COR-L47 (cell line): ENCODE results near the gene ANKRD39.
A peak's percentile ranks its signal among the peaks of the same experiment; 100 is the strongest.
"Not testable (repeated sequence)": the region's sequence is repeated elsewhere in the genome, so short reads cannot be mapped to it uniquely, and the experiment has no call there.

Experiments
- DNase-seq: peaks from one replicate; lab custom pipeline; 2025; lab: John Stamatoyannopoulos, UW

ANKRD39 gene, protein sequence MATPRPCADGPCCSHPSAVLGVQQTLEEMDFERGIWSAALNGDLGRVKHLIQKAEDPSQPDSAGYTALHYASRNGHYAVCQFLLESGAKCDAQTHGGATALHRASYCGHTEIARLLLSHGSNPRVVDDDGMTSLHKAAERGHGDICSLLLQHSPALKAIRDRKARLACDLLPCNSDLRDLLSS

DNA sequence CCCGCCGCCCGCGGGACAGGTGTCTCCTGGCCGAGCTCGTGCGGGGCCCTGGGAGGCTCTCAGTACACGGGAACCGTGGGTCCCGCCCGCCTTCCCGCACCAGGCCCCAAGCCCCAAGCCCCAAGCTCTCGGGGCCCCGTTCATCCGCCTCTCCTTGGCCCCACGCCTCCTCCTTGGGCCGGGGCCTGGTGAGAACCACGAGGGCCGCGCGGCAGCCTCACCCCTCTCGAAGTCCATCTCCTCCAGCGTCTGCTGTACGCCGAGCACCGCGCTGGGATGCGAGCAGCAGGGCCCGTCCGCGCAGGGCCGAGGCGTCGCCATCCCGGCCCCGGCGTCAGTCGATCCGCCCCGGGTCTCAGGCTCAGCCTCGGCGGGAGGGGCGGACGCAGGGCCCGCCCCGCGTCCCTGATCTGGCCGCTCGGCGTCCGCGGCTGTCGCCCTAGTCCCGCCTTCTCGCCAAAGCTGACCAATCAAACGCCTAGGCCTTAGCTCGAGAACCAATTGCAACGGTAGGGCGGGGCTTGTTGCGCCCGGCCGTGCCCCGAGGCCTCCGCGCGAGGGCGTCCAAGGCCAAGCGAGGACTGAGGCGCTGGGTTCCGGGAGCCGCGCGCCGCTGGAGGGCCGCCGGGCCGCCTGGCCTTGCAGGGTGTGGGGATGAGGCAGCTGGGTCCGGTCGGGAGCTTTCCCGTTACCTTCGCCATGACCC, at the start of gene ANKRD39:
ANKRD39 (minus strand) TSS at position 350 of the 706 bp plus-strand sequence; CDS start at position 321, 29 bp downstream.
- DNase-seq, result peak; percentile 98

GRCh38 chr2:96906729-96907114, 48.9 kb upstream of the ANKRD39 start:
- DNase-seq, result no peak

- no peak for DNase-seq
Measured at GRCh38 chr2:96903815-96904214, 46.0 kb upstream of the ANKRD39 start.

DNA sequence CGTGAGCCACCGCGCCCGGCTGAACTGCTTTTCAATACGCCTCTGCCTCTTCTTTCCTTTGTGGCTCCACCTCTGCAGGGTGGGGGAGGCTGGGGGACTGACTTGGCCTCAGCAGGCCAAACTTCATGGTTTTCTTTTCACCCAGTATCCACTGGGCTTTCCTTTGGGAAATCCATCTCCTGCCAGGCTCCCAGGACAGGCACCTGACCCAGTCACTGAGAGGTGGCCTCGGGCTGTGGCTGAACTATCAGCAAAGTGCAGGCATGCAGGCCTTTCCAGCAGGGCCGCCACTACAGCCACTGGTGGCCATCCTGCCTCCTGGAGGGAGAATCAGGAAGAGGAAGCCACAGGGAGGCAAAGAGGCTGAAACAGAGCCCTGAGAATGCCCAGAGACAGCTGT, 45.5 kb upstream of the ANKRD39 start:
- no peak for DNase-seq

DNA sequence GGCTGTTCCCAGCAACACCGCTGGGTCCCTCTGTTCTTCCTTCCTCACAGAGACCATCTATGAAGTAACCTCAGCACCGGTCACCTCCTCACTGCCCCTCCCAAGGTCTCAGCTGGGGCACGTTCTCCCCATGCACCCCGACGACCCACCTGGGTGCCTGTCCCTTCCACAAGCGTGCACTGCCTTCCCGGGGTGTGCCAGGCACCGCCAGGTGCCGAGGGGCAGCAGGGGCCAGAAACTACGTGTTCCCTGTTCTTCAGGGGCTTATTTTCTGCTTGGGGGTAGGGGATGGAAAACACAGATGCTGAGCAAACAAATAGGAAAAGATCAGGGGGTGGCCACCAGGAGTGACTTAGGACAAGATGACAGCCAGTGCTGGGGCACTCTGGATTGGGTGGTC, 42.4 kb upstream of the ANKRD39 start:
- no peak for DNase-seq

- DNase-seq, result no peak
Measured at GRCh38 chr2:96899413-96899741, 41.6 kb upstream of the ANKRD39 start.

GRCh38 chr2:96898641-96899412, 41.0 kb upstream of the ANKRD39 start:
- DNase-seq, result no peak

DNA sequence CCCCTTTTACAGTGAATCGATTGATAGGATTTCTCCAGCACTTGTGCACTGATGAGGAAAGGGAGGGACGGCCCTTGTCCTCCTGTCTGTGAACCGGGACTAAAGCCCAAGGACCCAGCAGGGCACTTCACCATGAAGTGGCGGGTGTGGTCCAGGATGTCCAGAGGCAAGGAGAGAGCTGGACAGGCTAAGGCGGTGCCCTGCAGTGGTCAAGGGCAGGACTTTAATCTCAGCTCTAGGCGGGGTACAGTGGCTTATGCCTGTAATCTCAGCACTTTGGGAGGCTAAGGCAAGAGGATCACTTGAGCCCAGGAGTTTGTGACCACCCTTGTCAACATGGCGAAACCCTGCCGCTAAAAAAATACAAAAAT, 40.3 kb upstream of the ANKRD39 start:
- no peak for DNase-seq

GRCh38 chr2:96897491-96898134, 39.8 kb upstream of the ANKRD39 start:
- DNase-seq, result no peak

DNA sequence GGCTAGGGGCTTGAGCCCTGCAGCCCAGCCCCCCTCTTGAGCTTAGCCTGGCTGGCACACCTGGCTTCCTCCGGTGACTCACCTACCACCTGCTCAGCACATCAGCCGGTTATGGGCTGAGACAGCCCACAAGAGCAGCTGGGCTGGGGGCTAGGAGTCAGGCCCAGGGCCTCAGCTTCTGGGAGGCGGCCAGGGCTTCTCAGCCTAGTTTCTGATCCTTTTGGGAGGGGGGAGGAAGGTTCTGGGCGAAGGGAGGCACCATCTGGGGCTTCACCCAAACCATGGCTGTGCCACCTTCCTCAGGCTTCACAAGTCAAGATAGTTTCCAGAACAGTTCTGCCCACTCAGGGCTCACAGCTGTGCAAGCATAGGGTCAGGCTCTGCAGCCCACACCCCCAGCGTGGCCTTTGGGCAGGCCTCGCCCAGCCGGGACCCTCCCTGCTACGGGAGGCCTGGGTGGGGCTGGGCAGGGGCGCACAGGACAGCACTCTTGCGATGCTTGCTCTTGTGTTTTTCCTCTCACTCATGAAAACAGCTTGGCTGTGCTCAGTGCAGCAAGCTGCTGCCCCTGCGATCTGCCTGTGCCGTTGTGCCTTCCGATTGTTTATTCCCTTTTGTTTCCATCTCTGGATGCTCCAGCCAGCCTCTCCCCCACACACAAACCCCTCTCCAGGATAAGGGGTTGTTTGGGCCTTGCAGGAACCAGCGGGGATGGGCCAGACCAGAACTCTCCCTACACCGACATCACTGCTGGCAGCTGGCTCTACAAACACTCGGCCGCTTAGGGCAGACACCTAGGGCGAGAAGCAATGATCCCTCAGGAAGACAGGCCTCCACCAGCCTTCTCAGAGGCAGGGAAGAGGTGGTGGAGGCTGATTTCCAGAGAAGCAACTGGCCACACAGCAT, 38.2 kb upstream of the ANKRD39 start:
- peak; percentile 60 for DNase-seq

DNA sequence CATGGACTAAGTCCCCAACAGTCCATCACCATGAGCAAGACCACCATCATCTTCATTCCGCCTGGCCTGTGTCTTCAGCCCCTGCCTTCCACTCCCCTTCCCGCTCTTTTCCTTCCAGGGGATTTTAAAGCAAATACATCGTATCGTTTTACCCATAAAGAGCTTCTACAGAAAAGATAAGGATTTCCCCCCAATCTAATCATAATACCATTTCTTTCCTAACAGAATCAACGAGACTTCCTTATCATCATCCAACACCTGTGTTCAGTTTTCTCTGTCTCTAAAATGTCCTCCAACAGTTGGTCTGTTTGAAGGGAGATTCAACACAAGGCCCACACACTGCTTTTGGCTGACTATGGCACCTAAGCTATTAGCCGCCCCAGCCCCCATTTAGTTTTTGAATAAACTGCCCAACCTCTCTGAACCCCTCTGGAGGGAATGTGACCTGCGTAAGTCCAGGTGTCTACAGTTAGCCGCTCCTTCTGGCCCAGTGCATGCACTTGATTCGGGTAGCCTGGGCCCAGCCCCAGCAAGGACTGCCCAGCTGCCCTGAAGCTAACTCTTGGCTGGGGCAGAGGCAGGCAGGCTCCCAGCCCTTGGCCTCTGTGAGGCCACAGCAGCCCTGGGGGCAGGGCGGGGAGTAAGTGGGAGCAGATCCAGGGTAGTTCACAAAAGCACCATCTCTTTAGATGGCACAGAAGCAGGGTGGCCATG, 37.4 kb upstream of the ANKRD39 start:
- no peak for DNase-seq

- DNase-seq, result no peak
Measured at GRCh38 chr2:96894151-96894531, 36.3 kb upstream of the ANKRD39 start.

GRCh38 chr2:96893289-96894150, 35.7 kb upstream of the ANKRD39 start:
- DNase-seq, result no peak

DNA sequence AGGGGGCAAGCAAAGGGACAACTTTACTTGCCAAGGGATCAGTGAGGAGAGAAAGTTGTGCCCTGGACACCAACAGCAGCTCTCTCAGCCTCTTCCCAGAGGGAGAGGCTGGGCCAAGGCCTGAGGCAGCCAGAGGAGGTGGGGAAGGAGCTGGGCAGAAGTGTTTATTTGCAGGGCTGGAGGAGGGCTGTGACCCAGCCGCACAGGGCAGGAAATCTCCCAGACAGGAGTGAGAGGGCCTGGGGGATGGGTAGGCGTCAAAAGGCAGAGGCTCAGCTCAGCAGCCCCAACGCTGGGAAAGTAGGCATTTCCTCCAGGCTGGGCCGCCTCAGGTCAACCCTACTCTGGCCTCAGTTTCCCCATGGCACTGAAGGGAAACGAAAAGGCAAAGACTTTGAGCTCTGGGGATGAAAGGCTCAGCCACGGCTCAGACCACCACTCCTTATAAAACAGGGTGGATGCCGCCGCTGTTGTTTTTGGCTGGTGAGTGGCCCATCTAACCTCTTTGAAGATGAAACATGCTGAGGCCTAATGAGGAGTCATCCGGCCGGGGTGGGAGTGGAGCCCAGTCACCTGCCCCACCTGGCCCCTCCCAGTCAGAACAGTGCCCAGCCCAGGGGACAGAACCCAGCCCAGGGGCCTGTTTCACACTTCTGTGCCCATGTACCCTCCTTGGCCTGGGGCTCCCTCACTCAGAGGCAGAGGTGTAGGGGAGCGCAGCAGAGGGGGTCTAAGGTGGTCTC, 33.9 kb upstream of the ANKRD39 start:
- no peak for DNase-seq

GRCh38 chr2:96890726-96891385, 33.0 kb upstream of the ANKRD39 start:
- no peak for DNase-seq

GRCh38 chr2:96890252-96890651, 32.4 kb upstream of the ANKRD39 start:
- no peak for DNase-seq

- DNase-seq, result not testable (repeated sequence)
Measured at GRCh38 chr2:96889502-96889901, 31.7 kb upstream of the ANKRD39 start.

GRCh38 chr2:96888072-96889011, 30.5 kb upstream of the ANKRD39 start:
- DNase-seq, result no peak
